ENCODE data around the gene HLA-DPB1. TPM values are rescaled to one million over a fixed set of nuclear protein-coding genes. Genes with fewer than 3 reads are reported as not detected.
"Not testable (repeated sequence)": the region's sequence is repeated elsewhere in the genome, so short reads cannot be mapped to it uniquely, and the experiment has no call there.

Gene HLA-DPB1
- total RNA-seq, 1 experiment from 2014 or later = not detected

DNA sequence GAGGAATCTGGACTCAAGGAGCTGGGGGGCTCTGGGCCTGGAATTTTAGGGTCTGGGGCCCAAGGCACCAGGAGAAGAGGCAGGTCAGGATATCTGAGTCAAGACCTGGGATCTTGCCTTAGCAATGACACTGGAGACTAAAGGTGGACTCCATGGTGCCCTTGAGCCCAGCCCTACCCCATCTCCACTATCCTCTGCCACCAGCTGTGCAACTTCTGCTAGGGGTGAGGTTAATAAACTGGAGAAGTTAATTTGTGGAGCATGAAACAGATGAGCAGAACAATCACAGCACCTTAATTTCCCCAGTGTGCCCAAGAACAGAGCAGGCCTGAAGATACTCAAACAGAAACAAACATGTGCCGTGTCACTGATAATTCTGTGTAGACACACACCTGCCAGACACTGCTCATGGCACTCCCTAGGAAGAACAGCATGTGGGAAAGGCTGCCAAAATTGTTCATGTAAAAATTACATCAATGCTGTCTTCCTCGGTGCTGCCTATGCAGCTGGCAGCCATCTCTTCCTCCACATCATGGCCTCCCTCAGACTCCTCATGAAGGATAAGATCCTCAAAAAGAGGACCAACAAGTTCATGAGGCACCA, 3.2 kb downstream of the HLA-DPB1 start:
- Histone ChIP-seq H3K4me3 (no peak overlapping the region), H3K27me3 (peaks cover 5% of the 10 kb centered on the region; the same call in 1 of the 2 replicates), H3K9me3 (replicated peaks) (no peaks in the 10 kb centered on the region), H3K4me1 (no peaks in the 10 kb centered on the region), H3K27ac (no peak overlapping the region), H3K36me3 (no peaks in the 10 kb centered on the region)
- no peak for DNase-seq

DNA sequence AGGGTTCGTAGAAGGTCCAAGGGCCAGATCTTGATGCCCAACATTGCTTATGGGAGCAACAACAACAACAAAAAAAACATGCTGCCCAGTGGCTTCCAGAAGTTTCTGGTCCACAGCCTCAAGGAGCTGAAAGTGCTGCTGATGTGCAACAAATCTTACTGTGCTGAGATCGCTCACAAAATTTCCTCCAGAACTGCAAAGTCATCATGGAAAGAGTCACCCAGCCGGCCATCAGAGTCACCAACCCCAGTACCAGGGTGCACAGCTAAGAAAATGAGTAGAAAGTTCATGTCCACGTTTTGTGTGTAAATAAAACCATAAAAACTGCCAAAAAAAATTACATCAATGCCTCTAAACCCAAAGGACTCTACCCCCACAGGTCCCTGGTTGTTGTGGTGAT, 3.8 kb downstream of the HLA-DPB1 start:
- Histone ChIP-seq H3K4me3 (no peak overlapping the region), H3K27ac (no peak overlapping the region)
- DNase-seq = no peak

DNA sequence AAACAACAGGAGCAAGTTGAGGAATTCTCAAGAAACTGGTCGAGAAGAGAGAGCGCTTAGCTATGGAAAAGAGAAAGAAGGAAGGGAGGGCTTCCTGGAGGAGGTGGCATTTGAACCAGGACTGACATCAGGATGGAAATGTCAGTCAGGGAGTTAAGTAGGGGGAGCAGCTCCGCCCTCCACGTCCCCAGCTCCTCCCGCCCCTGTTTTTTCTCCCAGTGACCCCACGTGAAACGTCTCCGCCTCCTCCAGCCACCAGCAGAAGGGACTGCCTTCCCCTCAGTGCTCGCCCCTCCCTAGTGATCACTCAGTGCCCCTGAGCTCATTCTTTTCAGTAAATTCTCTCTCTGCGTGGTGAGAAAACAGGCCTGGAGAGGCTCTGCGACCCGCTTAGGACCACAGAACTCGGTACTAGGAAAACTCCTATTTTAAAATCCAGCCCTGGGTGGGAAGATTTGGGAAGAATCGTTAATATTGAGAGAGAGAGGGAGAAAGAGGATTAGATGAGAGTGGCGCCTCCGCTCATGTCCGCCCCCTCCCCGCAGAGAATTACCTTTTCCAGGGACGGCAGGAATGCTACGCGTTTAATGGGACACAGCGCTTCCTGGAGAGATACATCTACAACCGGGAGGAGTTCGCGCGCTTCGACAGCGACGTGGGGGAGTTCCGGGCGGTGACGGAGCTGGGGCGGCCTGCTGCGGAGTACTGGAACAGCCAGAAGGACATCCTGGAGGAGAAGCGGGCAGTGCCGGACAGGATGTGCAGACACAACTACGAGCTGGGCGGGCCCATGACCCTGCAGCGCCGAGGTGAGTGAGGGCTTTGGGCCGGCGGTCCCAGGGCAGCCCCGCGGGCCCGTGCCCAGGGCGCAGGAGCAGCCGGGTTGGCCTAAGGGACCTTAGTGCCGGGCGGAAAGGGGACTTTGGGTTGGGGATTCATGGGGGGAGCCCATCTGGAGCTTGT, 4.6 kb downstream of the HLA-DPB1 start:
- DNase-seq = no peak
- no peak overlapping the region for H3K27ac ChIP-seq
- H3K27me3 ChIP-seq = 0 out of 2 replicates have a peak, but pooled peaks cover 5% of the 10 kb centered on the region
- H3K4me3 ChIP-seq = no peak overlapping the region
- no peaks in the 10 kb centered on the region for H3K4me1 ChIP-seq
- no peaks in the 10 kb centered on the region for H3K9me3 ChIP-seq (replicated peaks)
- no peaks in the 10 kb centered on the region for H3K36me3 ChIP-seq

More for the DNA sequence above, 3.8 kb downstream of the HLA-DPB1 start:
- Histone ChIP-seq H3K9me3 (replicated peaks) (no peaks in the 10 kb centered on the region), H3K4me1 (no peaks in the 10 kb centered on the region), H3K27me3 (0 out of 2 replicates have a peak, but pooled peaks cover 5% of the 10 kb centered on the region), H3K36me3 (no peaks in the 10 kb centered on the region)

DNA sequence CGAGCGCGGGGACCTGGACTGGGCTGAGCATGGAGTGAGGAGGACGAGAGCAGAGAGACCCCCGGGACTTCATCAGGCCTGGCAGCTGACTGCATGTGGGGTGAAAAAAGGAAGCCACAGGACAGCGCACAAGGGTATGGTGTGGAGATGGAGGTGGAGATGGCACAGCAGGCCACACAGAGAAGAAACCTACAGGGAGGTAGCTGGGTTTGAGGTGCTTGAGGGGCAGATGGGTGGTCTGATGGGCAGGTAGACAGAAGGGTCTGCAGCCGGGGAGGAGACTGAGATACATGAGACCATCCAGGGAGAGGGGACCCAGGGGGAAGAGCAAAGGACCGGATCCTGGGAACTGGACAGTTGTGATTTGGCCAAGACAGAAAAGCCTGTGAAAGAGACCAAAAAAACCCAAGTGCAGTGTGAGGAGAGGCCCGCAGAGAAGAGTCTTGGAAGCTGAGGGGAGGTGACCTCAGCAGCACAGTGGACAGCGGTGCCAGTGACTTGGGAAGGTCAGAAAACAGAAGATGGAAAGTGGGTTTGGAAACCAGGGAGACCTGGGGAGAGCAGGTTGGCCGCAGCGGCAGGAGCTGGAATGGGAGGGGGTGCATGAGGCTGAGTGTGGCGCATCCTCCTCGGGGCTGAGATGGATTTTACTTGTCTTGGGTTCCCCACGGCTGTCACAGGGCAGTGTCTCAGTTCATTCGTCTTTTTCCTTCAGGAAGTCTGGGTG, 5.5 kb downstream of the HLA-DPB1 start:
- Histone ChIP-seq H3K27me3 (0 out of 2 replicates have a peak, but pooled peaks cover 5% of the 10 kb centered on the region), H3K4me1 (no peaks in the 10 kb centered on the region), H3K9me3 (replicated peaks) (no peaks in the 10 kb centered on the region), H3K36me3 (no peaks in the 10 kb centered on the region), H3K27ac (no peak overlapping the region), H3K4me3 (no peak overlapping the region)
- DNase-seq = no peak

DNA sequence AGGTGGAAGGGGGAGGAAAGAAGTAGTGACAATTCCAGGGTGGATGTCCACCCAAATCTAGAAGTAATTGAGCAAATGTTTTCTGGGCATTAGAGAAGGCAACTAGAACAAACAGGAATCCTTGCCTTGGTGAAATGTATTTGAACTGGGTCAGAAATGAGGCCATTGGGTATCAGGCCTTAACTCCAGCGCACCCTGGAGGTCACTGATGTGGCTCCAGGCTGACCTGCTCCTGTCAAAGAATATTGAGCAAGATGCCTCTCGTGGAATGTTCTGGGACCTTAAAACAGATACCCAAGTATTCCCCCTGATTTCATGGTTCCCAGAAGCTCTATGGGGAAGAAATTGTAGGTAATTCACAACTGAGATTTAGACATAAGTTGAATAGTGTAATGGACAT, 6.9 kb downstream of the HLA-DPB1 start:
- peak in 1 of 2 experiments; percentile 20 for DNase-seq
- Histone ChIP-seq H3K4me1 (no peaks in the 10 kb centered on the region), H3K4me3 (no peak overlapping the region), H3K27ac (no peak overlapping the region), H3K27me3 (peaks cover 5% of the 10 kb centered on the region; the same call in 1 of the 2 replicates), H3K9me3 (replicated peaks) (no peaks in the 10 kb centered on the region), H3K36me3 (no peaks in the 10 kb centered on the region)

DNA sequence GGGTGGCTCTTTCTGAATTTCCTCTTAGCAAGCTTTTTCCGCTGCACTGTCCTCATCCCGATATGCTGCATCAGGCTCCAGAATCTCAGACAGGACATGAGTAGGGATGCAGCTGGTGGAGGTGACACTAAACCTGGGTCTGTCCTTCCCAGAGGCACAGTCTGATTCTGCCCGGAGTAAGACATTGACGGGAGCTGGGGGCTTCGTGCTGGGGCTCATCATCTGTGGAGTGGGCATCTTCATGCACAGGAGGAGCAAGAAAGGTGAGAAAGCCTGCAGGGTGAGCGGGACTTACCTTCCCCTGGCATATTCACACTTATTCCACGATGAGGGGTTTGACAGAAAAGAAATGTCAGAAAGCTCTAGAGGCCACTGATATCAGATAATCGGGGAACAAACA, 9.8 kb downstream of the HLA-DPB1 start:
- Histone ChIP-seq H3K27me3 (peaks cover 9% of the 10 kb centered on the region; the same call in 1 of the 2 replicates), H3K27ac (no peak overlapping the region), H3K4me1 (no peaks in the 10 kb centered on the region), H3K36me3 (no peaks in the 10 kb centered on the region), H3K4me3 (no peak overlapping the region), H3K9me3 (replicated peaks) (no peaks in the 10 kb centered on the region)
- DNase-seq = no peak

DNA sequence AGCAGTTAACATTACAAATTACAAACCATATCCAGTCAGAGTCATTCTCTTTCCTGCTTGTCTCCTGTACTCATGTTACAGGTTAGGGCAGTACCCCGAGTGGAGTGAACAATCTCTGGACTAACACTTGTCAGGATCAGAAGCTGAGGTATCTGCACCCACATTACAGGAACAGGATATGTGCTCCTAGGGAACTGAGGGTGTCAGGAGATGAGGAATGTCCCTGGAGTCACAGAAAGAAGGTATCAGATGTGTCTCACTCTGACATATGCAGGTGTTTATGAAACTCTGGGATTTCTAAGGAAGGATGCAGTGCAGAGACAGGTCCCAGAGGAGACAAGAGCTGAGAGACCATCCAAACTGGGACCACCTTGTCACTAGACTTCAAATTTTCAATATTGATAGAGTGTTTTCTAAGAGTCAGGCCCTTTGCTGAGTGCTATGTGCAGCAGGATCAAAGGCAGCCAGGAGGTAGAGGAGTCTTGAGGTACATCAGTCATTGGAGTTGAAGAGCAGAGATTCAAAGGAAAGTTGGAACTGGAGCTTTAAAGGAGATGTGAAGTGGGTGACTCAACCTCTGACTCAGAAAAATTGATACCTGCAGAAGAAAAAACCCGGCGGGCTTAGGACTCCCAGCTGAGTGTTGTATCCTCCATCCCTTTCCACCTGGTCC, 12.6 kb downstream of the HLA-DPB1 start:
- no peak for DNase-seq
- Histone ChIP-seq H3K27me3 (peaks cover 4% of the 10 kb centered on the region; the same call in 1 of the 2 replicates), H3K36me3 (no peaks in the 10 kb centered on the region), H3K4me1 (no peaks in the 10 kb centered on the region), H3K27ac (no peak overlapping the region), H3K9me3 (replicated peaks) (no peaks in the 10 kb centered on the region), H3K4me3 (no peak overlapping the region)

DNA sequence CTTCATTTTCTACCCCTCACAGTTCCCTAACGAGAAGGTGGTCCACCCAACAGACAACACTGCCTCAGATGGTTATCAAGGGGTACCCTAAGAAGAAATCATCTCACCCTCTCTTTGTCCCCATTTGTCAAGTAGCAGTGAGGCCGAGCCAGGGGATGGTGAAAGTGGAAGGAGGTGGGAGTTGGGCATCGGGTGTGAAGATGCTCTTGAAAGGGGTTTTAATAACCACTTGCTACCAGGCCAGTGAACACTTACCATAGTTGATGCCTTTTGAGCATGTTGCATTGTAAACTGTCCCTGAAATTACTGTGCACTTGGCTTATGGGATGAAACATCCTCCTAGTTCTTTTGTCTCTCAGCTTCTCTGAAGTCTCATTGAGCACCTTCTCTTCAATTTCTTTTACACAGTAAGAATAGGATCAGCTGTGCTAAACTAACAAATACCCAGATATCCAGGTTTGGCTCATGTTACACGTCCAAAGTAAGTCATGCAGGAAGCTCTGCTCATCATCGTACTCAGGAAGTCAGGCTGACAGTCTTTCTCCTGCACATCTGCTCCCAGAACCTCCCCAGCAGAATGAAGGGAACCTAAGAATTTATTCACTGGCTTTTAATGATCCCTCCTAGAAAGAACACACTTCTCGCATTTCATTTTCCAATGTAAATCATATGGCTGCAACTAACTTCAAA, 13.3 kb downstream of the HLA-DPB1 start:
- no peak overlapping the region for H3K4me3 ChIP-seq
- DNase-seq = no peak
- H3K36me3 ChIP-seq = no peaks in the 10 kb centered on the region
- H3K27ac ChIP-seq = no peak overlapping the region
- H3K9me3 ChIP-seq (replicated peaks) = no peaks in the 10 kb centered on the region
- H3K27me3 ChIP-seq = peaks cover 4% of the 10 kb centered on the region; the same call in 1 of the 2 replicates
- no peaks in the 10 kb centered on the region for H3K4me1 ChIP-seq

DNA sequence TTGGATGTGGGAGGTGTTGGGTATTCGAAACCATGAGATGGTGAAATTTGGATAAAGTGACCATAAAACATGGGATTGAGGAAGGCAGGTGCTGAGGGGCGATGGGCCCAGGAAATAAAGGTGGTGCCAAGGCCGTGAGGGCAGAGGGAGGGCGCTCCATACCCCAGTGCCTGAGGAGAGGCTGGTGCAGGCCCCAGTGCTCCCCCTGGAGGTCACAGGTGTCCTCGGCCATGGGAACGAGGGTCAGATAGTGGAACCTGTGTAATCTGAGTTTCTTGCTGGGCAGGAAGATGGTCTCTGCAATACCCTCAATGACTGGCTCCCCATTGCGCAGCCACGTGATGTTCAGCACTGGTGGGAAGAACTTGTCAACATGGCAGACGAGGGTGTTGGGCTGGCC, 16.2 kb downstream of the HLA-DPB1 start:
- Histone ChIP-seq H3K27me3 (peaks cover 9% of the 10 kb centered on the region), H3K9me3 (replicated peaks) (no peaks in the 10 kb centered on the region), H3K36me3 (no peaks in the 10 kb centered on the region), H3K4me3 (no peak overlapping the region), H3K4me1 (no peaks in the 10 kb centered on the region), H3K27ac (no peak overlapping the region)
- peak; percentile 39 to 54 for DNase-seq

DNA sequence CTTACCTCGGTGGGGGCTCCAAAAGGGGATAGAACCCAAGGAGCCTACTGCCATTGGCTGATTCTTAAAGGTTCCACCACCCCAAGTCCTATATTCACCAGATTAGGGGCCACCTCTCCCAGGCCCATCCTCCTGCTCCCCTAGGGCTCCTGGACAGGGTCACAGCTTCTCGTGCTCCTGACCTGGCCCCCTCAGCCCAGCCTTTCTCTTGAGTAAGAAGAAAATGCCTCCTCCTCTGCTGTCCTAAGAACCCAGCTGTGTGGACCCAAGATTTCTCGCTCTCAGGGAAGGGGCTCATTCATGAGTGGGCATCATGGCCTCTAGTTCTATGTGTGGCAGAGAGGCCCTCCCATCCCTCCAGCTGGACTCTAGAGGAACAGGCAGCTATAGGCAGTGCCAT, 16.6 kb downstream of the HLA-DPB1 start:
- DNase-seq = no peak

DNA sequence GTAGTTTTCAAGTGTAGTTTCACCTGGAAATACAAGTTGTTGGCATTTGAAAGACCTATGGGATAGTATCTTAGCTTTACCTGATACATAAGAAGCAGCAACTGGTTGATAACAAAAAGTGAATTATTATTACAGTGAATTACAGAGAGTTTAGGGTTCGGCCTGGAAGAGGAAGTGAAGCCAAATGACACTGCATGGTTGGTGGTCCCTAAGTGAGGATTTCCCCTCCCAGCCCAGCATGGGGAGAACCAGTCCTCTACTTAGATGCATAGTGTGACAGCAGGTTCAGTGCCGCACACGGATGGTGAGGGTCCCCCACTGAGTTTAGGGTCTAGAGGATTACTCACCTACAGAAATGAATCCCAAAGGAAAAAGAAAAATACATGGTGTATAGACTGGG, 18.1 kb downstream of the HLA-DPB1 start:
- H3K27me3 ChIP-seq = peaks cover 9% of the 10 kb centered on the region
- no peak overlapping the region for H3K4me3 ChIP-seq
- H3K27ac ChIP-seq = no peak overlapping the region
- H3K4me1 ChIP-seq = no peaks in the 10 kb centered on the region
- DNase-seq = no peak
- no peaks in the 10 kb centered on the region for H3K36me3 ChIP-seq
- H3K9me3 ChIP-seq (replicated peaks) = no peaks in the 10 kb centered on the region

More for the DNA sequence above, 16.6 kb downstream of the HLA-DPB1 start:
- H3K36me3 ChIP-seq = no peaks in the 10 kb centered on the region
- H3K27ac ChIP-seq = no peak overlapping the region
- H3K9me3 ChIP-seq (replicated peaks) = no peaks in the 10 kb centered on the region
- H3K4me1 ChIP-seq = no peaks in the 10 kb centered on the region
- H3K4me3 ChIP-seq = no peak overlapping the region
- peaks cover 9% of the 10 kb centered on the region for H3K27me3 ChIP-seq

DNA sequence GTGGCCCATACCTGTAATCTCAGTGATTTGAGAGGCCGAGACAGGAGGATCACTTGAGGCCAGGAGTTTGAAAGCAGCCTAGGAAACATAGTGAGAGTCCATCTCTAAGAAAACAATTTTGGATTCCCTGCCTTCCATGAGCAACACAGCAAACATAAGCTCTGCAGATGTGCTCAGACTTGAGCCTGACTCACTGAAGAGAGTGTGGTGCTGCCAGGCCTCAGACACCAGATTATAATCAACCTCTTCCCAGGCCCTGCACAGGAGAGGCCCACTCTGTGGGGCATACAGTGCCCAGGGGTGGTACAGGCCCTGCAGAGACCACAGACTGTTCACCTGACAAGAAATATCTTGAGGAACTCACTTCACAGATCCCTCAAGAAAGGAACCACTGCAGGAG, 19.9 kb downstream of the HLA-DPB1 start:
- H3K4me1 ChIP-seq = no peaks in the 10 kb centered on the region
- no peak overlapping the region for H3K27ac ChIP-seq
- H3K9me3 ChIP-seq (replicated peaks) = no peaks in the 10 kb centered on the region
- H3K27me3 ChIP-seq = peaks cover 5% of the 10 kb centered on the region
- no peaks in the 10 kb centered on the region for H3K36me3 ChIP-seq
- no peak for DNase-seq
- no peak overlapping the region for H3K4me3 ChIP-seq

DNA sequence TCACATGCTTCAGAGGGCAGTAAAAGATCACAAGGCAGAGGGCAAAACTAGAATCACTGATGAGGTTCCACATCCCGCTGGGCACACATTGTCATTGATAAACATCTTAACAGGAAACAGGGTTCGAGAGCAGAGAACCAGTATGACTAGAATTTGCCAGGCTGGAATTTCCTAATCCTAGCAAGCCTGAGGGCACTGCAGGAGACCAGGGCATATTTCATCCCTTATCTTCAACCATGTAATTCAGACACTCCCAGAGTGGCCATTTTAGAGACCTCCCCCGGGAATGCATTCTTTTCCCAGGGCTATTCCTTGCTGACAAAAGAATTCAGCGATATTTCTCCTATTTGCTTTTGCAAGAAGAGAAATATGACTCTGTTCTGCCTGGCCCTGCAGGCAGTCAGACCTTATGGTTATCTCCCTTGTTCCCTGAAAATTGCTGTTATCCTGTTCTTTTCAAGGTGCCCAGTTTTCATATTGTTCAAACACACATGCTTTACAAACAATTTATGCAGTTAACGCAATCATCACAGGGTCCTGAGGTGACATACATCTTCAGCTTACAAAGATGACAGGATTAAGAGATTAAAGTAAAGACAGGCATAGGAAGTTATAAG, 25.4 kb downstream of the HLA-DPB1 start:
- not testable (repeated sequence) for H3K27me3 ChIP-seq; DNase-seq; H3K4me3 ChIP-seq; H3K36me3 ChIP-seq; H3K27ac ChIP-seq; H3K4me1 ChIP-seq; H3K9me3 ChIP-seq (replicated peaks)

All from SJCRH30 (cell line).